ENCODE results near the gene CCDC61.

DNA sequence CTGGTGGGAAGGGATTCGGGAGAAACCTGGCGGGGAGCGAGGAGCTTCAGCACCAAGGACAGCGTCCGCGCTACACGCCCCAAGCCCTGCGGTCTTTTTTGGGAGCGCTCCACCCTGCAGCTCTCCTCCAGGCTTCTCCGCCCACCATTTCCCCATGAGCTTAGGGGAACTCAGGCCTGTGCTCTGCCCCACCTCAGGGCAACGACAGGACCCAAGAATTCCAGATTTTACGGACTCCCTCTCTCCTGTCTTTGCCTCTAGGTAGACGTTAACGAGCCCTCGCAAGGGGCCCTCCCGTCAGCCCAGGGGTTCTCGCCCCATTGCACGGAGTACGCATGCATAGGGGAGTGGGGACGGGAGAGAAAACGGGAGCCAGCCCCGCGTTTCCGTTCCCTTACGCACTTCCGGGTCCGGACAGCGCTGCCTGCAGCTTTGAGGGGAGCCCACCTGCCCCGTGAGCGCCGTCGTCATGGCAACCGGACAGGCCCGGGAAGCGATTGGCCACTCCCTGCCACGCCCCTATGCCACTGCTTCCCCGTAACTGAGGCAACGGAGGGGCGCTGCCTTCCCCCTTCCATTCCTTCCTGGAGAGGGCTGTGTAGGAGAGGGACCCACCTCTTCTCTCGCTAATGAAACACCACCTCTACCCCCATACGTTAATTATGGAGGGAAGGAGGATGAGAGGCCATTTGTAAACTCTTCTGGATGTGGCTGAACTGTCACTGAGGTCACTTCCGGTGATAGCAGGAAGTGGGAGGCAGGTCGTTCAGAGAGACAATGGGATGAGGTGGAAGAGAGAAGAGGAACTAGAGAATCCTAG lies 42.4 kb upstream of the CCDC61 start:
- TF ChIP-seq, protein P1, sequence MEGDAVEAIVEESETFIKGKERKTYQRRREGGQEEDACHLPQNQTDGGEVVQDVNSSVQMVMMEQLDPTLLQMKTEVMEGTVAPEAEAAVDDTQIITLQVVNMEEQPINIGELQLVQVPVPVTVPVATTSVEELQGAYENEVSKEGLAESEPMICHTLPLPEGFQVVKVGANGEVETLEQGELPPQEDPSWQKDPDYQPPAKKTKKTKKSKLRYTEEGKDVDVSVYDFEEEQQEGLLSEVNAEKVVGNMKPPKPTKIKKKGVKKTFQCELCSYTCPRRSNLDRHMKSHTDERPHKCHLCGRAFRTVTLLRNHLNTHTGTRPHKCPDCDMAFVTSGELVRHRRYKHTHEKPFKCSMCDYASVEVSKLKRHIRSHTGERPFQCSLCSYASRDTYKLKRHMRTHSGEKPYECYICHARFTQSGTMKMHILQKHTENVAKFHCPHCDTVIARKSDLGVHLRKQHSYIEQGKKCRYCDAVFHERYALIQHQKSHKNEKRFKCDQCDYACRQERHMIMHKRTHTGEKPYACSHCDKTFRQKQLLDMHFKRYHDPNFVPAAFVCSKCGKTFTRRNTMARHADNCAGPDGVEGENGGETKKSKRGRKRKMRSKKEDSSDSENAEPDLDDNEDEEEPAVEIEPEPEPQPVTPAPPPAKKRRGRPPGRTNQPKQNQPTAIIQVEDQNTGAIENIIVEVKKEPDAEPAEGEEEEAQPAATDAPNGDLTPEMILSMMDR (IDR thresholded peaks at IDR 0.05), result no peak
- no peak for TF ChIP-seq POLR2A (IDR thresholded peaks at IDR 0.05)

Measured in body of pancreas (tissue), 4 donors.